Mesodermal cell (in vitro differentiated cells): Measurements from ENCODE around the gene TNRC18.

Source experiments
- H3K27ac ChIP-seq: 2 replicates; pipeline ENCODE4 v1.7.0; 2013; ENCODE audit warnings: mild to moderate bottlenecking, low read depth, low read length, moderate library complexity; ENCODE audit not compliant: severe bottlenecking
- H3K36me3 ChIP-seq: 2 replicates; pipeline ENCODE4 v1.7.1; 2013; ENCODE audit warnings: mild to moderate bottlenecking, low read length, moderate library complexity; ENCODE audit not compliant: control insufficient read depth, insufficient read depth
- H3K4me1 ChIP-seq: one replicate; pipeline ENCODE4 v1.7.1; 2013; ENCODE audit warnings: mild to moderate bottlenecking, low read length; ENCODE audit not compliant: insufficient read depth, control insufficient read depth, poor library complexity, severe bottlenecking
- H3K4me3 ChIP-seq: 2 replicates; pipeline ENCODE4 v1.7.0; 2013; ENCODE audit warnings: low read length, control low read depth, mild to moderate bottlenecking; ENCODE audit not compliant: insufficient read depth, poor library complexity, severe bottlenecking; ENCODE audit errors: extremely low read depth
- H3K9me3 ChIP-seq: 2 replicates; pipeline ENCODE4 v1.7.1; 2013; ENCODE audit warnings: mild to moderate bottlenecking, low read length, moderate library complexity; ENCODE audit not compliant: control insufficient read depth
- WGBS, 2 experiments: methylation state at CpG; one replicate each; pipeline ENCODE4 v1.1.5; 2013; ENCODE audit warnings: missing lambda C conversion rate in 2 of 2; ENCODE audit not compliant: insufficient coverage in 2 of 2; 5-methylcytosine and 5-hydroxymethylcytosine counted together

The TNRC18 gene

GRCh38 chr7:5384618-5385017 lies 39.0 kb downstream of the TNRC18 start:
- 73 to 78% methylated on average over 6 of the region's 6 CpGs for WGBS, 2 experiments

GRCh38 chr7:5383314-5384098 lies 40.1 kb downstream of the TNRC18 start:
- 85 to 87% methylated on average over 9 to 13 of the region's 16 CpGs for whole genome bisulfite sequencing, 2 experiments
- Histone ChIP-seq H3K4me3 (no peak overlapping the region), H3K27ac (no peak overlapping the region), H3K9me3 (no peaks in the 10 kb centered on the region), H3K36me3 (peaks cover 35% of the 10 kb centered on the region), H3K4me1 (peaks cover 10% of the 10 kb centered on the region)

More at GRCh38 chr7:5384618-5385017, 39.0 kb downstream of the TNRC18 start:
- Histone ChIP-seq H3K27ac (no peak overlapping the region), H3K4me1 (peaks cover 10% of the 10 kb centered on the region), H3K9me3 (no peaks in the 10 kb centered on the region), H3K4me3 (no peak overlapping the region), H3K36me3 (peaks cover 35% of the 10 kb centered on the region)

GRCh38 chr7:5382281-5382892 lies 41.2 kb downstream of the TNRC18 start:
- WGBS, 2 experiments: 43 to 48% methylated on average over 11 to 12 of the region's 20 CpGs
- H3K36me3 ChIP-seq: peaks cover 34% of the 10 kb centered on the region
- peaks cover 10% of the 10 kb centered on the region for H3K4me1 ChIP-seq
- no peak overlapping the region for H3K27ac ChIP-seq
- no peak overlapping the region for H3K4me3 ChIP-seq
- H3K9me3 ChIP-seq: no peaks in the 10 kb centered on the region

GRCh38 chr7:5381071-5381772 lies 42.4 kb downstream of the TNRC18 start:
- H3K4me3 ChIP-seq: no peak overlapping the region
- no peak overlapping the region for H3K27ac ChIP-seq
- WGBS, 2 experiments: 91 to 93% methylated on average over 7 to 11 of the region's 11 CpGs
- H3K9me3 ChIP-seq: no peaks in the 10 kb centered on the region
- peaks cover 10% of the 10 kb centered on the region for H3K4me1 ChIP-seq
- H3K36me3 ChIP-seq: peaks cover 32% of the 10 kb centered on the region

GRCh38 chr7:5380350-5381070 lies 43.1 kb downstream of the TNRC18 start:
- Histone ChIP-seq H3K9me3 (no peaks in the 10 kb centered on the region), H3K36me3 (peaks cover 38% of the 10 kb centered on the region), H3K4me1 (peaks cover 10% of the 10 kb centered on the region), H3K4me3 (no peak overlapping the region), H3K27ac (no peak overlapping the region)
- 95 to 98% methylated on average over 16 to 20 of the region's 20 CpGs for WGBS, 2 experiments

- Histone ChIP-seq H3K4me3 (no peak overlapping the region), H3K27ac (no peak overlapping the region), H3K4me1 (peaks cover 10% of the 10 kb centered on the region), H3K36me3 (peaks cover 42% of the 10 kb centered on the region), H3K9me3 (no peaks in the 10 kb centered on the region)
- 96 to 98% methylated on average over 13 to 14 of the region's 17 CpGs for WGBS, 2 experiments
These were observed 44.1 kb downstream of the TNRC18 start for GRCh38 chr7:5379546-5379945.

- Histone ChIP-seq H3K27ac (no peak overlapping the region), H3K4me1 (peaks cover 7% of the 10 kb centered on the region), H3K9me3 (no peaks in the 10 kb centered on the region), H3K36me3 (peaks cover 53% of the 10 kb centered on the region), H3K4me3 (no peak overlapping the region)
- 96 to 97% methylated on average over 14 to 16 of the region's 16 CpGs for WGBS, 2 experiments
These were observed 45.8 kb downstream of the TNRC18 start for GRCh38 chr7:5377816-5378215.

GRCh38 chr7:5377279-5377678 lies 46.4 kb downstream of the TNRC18 start:
- peaks cover 58% of the 10 kb centered on the region for H3K36me3 ChIP-seq
- no peak overlapping the region for H3K4me3 ChIP-seq
- peaks cover 4% of the 10 kb centered on the region for H3K4me1 ChIP-seq
- H3K27ac ChIP-seq: no peak overlapping the region
- no peaks in the 10 kb centered on the region for H3K9me3 ChIP-seq
- WGBS, 2 experiments: 99 to 100% methylated on average over 18 to 20 of the region's 20 CpGs

- Histone ChIP-seq H3K36me3 (peaks cover 70% of the 10 kb centered on the region), H3K4me1 (no peaks in the 10 kb centered on the region), H3K27ac (no peak overlapping the region), H3K9me3 (no peaks in the 10 kb centered on the region), H3K4me3 (no peak overlapping the region)
- WGBS, 2 experiments: 96 to 98% methylated on average over 14 to 18 of the region's 20 CpGs
These were observed 47.7 kb downstream of the TNRC18 start for GRCh38 chr7:5375925-5376324.

GRCh38 chr7:5374464-5374863 lies 49.2 kb downstream of the TNRC18 start:
- H3K9me3 ChIP-seq: no peaks in the 10 kb centered on the region
- H3K27ac ChIP-seq: no peak overlapping the region
- no peak overlapping the region for H3K4me3 ChIP-seq
- H3K4me1 ChIP-seq: no peaks in the 10 kb centered on the region
- H3K36me3 ChIP-seq: peaks cover 80% of the 10 kb centered on the region
- WGBS, 2 experiments: 92 to 99% methylated on average over 9 to 18 of the region's 19 CpGs
